Esophagus squamous epithelium (tissue), 4 donors: ENCODE results near the gene MN1.

ENCODE experiments used
- POLR2A ChIP-seq, 4 donors: fragments of 450-650 bp; IDR thresholded peaks; one replicate each; pipeline ENCODE4 v1.6.1; 2017; ENCODE audit warnings: antibody characterized with exemption in 4 of 4, mild to moderate bottlenecking in 4 of 4, moderate library complexity in 3 of 4
- TF ChIP-seq, protein P1 (sequence below), 6 experiments: fragments of 450-650 bp in 4 of 6; fragments of 200-600 bp in 2 of 6; sonication (generic) in 2 of 6; IDR thresholded peaks; one replicate each; pipeline ENCODE4 v1.5.1; 2016 to 2019; ENCODE audit warnings: antibody characterized with exemption in 6 of 6, mild to moderate bottlenecking in 4 of 6, moderate library complexity in 4 of 6

DNA sequence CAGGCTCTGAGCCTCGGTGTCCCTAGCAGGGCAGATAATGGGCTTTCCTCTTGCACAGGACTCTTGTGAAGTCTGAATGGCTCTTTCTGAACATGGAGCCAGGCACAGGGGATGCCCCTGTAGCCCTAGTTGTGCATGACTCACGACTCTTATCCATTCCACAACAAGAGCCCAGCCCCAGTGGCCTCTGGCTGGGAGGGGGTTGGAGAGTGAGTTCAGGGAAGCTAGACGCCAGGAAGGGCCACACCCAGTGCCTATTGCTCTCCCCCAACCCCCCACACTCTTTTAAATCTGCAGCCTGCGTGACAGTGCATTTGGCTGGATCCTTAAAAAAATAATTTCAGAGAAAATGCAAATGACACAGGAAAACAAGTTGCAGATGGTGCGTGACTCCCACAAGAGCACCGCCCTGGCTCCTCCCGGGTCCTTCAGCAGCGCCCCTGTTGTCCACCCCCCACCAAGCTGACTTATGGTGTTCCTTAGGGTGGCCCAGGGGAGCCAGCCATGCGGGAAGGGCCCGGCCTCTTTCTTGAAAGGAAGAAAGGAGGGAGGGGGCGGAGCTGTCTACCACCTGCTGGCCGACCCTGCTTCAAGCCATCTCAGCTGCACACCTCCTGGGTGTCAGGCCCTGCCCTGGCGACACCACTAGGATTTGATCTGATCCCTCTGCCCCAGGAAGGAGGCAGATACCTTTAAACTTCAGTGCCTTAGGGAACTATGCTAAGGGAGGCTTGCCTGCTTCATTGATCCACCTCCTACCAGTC is 74.7 kb downstream of the MN1 start:
- TF ChIP-seq, protein P1, sequence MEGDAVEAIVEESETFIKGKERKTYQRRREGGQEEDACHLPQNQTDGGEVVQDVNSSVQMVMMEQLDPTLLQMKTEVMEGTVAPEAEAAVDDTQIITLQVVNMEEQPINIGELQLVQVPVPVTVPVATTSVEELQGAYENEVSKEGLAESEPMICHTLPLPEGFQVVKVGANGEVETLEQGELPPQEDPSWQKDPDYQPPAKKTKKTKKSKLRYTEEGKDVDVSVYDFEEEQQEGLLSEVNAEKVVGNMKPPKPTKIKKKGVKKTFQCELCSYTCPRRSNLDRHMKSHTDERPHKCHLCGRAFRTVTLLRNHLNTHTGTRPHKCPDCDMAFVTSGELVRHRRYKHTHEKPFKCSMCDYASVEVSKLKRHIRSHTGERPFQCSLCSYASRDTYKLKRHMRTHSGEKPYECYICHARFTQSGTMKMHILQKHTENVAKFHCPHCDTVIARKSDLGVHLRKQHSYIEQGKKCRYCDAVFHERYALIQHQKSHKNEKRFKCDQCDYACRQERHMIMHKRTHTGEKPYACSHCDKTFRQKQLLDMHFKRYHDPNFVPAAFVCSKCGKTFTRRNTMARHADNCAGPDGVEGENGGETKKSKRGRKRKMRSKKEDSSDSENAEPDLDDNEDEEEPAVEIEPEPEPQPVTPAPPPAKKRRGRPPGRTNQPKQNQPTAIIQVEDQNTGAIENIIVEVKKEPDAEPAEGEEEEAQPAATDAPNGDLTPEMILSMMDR (IDR thresholded peaks at IDR 0.05): no peak
- no peak for TF ChIP-seq POLR2A (IDR thresholded peaks at IDR 0.05)
